Measurements from ENCODE around the gene TBK1.
A peak's percentile ranks its signal among the peaks of the same experiment; 100 is the strongest.
"Not testable (repeated sequence)": the region's sequence is repeated elsewhere in the genome, so short reads cannot be mapped to it uniquely, and the experiment has no call there.

Gene TBK1

GRCh38 chr12:64528616-64529015 is 76.7 kb downstream of the TBK1 start:
- H3K4me3 ChIP-seq (ENCODE audit: low read depth, low read length): no peak overlapping the region
- TF ChIP-seq POLR2A (IDR thresholded peaks at IDR 0.05; ENCODE audit: extremely low read depth, insufficient read length) (no peak), MYC (IDR thresholded peaks at IDR 0.05; ENCODE audit: low read depth, low read length) (no peak)
- TF ChIP-seq, protein P1, sequence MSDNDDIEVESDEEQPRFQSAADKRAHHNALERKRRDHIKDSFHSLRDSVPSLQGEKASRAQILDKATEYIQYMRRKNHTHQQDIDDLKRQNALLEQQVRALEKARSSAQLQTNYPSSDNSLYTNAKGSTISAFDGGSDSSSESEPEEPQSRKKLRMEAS (IDR thresholded peaks at IDR 0.05; ENCODE audit: low read depth, low read length): no peak
- TF ChIP-seq, protein P2, sequence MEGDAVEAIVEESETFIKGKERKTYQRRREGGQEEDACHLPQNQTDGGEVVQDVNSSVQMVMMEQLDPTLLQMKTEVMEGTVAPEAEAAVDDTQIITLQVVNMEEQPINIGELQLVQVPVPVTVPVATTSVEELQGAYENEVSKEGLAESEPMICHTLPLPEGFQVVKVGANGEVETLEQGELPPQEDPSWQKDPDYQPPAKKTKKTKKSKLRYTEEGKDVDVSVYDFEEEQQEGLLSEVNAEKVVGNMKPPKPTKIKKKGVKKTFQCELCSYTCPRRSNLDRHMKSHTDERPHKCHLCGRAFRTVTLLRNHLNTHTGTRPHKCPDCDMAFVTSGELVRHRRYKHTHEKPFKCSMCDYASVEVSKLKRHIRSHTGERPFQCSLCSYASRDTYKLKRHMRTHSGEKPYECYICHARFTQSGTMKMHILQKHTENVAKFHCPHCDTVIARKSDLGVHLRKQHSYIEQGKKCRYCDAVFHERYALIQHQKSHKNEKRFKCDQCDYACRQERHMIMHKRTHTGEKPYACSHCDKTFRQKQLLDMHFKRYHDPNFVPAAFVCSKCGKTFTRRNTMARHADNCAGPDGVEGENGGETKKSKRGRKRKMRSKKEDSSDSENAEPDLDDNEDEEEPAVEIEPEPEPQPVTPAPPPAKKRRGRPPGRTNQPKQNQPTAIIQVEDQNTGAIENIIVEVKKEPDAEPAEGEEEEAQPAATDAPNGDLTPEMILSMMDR (IDR thresholded peaks at IDR 0.05; ENCODE audit: low read depth, low read length): no peak
- peak; percentile 31 for DNase-seq (ENCODE audit: low read depth)

DNA sequence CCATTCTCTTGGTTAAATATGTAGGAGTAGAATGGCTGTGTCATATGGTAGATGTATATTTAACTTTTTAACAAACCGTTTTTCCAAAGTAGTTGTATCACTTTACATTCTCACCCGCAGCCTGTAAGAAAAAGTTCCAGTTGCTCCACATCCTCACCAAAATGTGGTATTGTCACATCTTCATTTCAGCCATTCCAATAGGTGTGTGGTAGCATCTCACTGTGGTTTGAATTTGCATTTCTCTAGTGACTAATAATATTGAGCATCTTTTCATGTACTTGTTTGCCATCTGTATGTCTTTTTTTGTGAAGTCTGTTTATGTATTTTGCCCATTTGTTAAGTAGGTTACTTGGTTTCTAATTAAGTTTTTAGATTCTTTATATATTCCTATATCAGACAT is 78.6 kb downstream of the TBK1 start:
- no peak for DNase-seq (ENCODE audit: low read depth)
- TF ChIP-seq, protein P2 (IDR thresholded peaks at IDR 0.05; ENCODE audit: low read depth, low read length): no peak
- TF ChIP-seq MYC (IDR thresholded peaks at IDR 0.05; ENCODE audit: low read depth, low read length) (no peak), POLR2A (IDR thresholded peaks at IDR 0.05; ENCODE audit: extremely low read depth, insufficient read length) (no peak)
- TF ChIP-seq, protein P1 (IDR thresholded peaks at IDR 0.05; ENCODE audit: low read depth, low read length): no peak
- H3K4me3 ChIP-seq (ENCODE audit: low read depth, low read length): no peak overlapping the region

DNA sequence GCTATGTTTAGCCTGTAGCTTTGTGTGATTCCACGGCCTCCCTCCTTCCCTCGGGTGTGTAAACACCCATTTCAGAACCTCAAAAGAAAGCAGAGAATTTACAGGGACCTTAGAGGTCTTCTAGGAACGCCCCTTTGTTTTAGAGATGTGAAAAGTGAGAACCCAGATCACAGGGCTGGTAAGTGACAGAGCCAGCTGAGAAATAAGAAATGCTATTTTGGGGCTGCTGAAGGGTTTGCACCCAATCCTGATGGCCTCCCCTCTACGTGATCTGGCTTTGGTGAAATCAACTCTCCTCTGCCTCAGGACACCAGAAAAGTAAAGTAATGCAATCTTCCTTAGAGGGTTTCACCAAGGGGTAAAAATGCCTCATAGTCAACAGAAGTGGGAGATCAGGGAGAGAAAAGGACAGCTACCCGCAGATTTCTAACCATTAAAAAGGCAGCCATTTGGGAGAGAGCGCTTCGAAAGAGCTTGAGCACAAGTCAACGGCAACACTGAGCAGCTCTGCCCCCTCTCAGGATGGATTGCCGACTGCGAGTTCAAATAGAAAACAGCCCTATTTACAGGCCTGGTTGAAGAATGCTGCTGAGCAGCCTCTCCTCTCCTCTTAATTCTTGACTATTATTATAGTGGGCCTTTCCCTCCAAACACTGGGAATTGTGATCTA is 79.9 kb downstream of the TBK1 start:
- H3K4me3 ChIP-seq (ENCODE audit: low read depth, low read length): no peak overlapping the region
- TF ChIP-seq MYC (IDR thresholded peaks at IDR 0.05; ENCODE audit: low read depth, low read length): no peak
- TF ChIP-seq, protein P1 (IDR thresholded peaks at IDR 0.05; ENCODE audit: low read depth, low read length): no peak
- TF ChIP-seq POLR2A (IDR thresholded peaks at IDR 0.05; ENCODE audit: extremely low read depth, insufficient read length): no peak
- TF ChIP-seq, protein P2 (IDR thresholded peaks at IDR 0.05; ENCODE audit: low read depth, low read length): no peak
- no peak for DNase-seq (ENCODE audit: low read depth)

DNA sequence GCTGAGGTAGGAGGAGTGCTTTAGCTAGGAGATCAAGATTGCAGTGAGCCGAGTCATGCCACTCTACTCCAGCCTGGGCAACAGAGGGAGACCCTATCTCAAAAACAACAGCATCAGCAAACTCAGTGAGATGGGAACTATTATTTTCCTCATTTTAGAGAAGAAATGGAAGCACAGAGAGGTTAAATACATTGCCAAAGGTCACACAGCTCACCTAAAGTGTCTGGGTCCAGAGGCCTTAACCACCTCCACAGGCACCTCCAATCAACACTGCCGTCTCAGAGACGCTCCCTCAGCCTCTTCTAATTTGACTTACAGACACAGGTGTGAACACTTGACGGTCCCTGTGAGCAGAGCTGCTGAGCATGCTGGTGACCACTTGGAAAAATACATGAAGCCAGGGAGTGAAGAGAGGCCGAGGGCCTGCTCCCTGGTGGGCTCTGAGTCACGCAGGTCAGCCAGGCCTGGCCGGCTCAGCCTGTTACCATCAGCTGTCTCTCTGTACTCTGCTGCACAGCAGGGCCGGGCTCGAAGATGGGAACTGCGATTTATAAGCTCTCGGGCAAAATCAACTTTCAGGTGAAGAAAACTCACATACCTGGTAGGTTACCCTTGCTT is 80.9 kb downstream of the TBK1 start:
- H3K4me3 ChIP-seq (ENCODE audit: low read depth, low read length): no peak overlapping the region
- TF ChIP-seq, protein P1 (IDR thresholded peaks at IDR 0.05; ENCODE audit: low read depth, low read length): no peak
- TF ChIP-seq, protein P2 (IDR thresholded peaks at IDR 0.05; ENCODE audit: low read depth, low read length): no peak
- TF ChIP-seq MYC (IDR thresholded peaks at IDR 0.05; ENCODE audit: low read depth, low read length) (no peak), POLR2A (IDR thresholded peaks at IDR 0.05; ENCODE audit: extremely low read depth, insufficient read length) (no peak)
- DNase-seq (ENCODE audit: low read depth): no peak

GRCh38 chr12:64534672-64535199 is 82.8 kb downstream of the TBK1 start:
- no peak for DNase-seq (ENCODE audit: low read depth)
- H3K4me3 ChIP-seq (ENCODE audit: low read depth, low read length): no peak overlapping the region
- TF ChIP-seq, protein P1 (IDR thresholded peaks at IDR 0.05; ENCODE audit: low read depth, low read length): no peak

GRCh38 chr12:64538121-64538520 is 86.2 kb downstream of the TBK1 start:
- no peak for DNase-seq (ENCODE audit: low read depth)
- H3K4me3 ChIP-seq (ENCODE audit: low read depth, low read length): no peak overlapping the region
- TF ChIP-seq, protein P2 (IDR thresholded peaks at IDR 0.05; ENCODE audit: low read depth, low read length): no peak
- no peak for TF ChIP-seq MYC (IDR thresholded peaks at IDR 0.05; ENCODE audit: low read depth, low read length)
- TF ChIP-seq POLR2A (IDR thresholded peaks at IDR 0.05; ENCODE audit: extremely low read depth, insufficient read length): no peak
- TF ChIP-seq, protein P1 (IDR thresholded peaks at IDR 0.05; ENCODE audit: low read depth, low read length): no peak

DNA sequence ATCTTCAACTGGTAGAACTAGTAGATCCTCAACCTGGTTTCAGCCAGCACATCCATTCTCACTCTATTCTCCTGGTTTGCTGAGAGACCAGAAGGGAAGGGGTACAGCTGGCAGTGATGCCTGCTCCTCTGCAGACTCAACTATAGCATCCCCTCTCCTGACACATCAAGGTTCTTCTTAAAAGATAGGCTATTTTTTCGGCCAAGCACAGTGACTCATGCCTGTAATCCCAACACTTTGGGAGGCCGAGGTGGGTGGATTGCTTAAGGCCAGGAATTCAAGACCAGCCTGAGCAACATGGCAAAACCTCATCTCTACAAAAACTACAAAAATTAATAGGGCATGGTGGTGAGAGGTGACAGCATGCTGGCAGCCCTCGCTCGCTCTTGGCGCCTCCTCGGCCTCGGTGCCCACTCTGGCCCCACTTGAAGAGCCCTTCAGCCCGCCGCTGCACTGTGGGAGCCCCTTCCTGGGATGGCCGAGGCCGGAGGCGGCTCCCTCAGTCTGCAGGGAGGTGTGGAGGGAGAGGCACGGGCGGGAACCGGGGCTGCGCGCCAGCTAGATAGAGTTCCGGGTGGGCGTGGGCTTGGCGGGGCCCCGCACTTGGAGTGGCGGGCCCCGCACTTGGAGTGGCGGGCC is 90.6 kb downstream of the TBK1 start:
- H3K4me3 ChIP-seq (ENCODE audit: low read depth, low read length); DNase-seq (ENCODE audit: low read depth): not testable (repeated sequence)

All from NB4 (cell line).